VCaP (cell line): Measurements from ENCODE around the gene TNFRSF4.

Experiments used
- H3K27ac ChIP-seq: fragments of 450-650 bp; 2 replicates; pipeline ENCODE4 v1.5.1; 2017
- CTCF ChIP-seq: fragments of 450-650 bp; conservative IDR thresholded peaks from 2 replicates; pipeline ENCODE4 v1.5.1; 2017; ENCODE audit warnings: mild to moderate bottlenecking, moderate library complexity

TNFRSF4 gene

GRCh38 chr1:1242461-1243265 lies 28.7 kb upstream of the TNFRSF4 start:
- TF ChIP-seq CTCF: no peak
- no peak overlapping the region for H3K27ac ChIP-seq

DNA sequence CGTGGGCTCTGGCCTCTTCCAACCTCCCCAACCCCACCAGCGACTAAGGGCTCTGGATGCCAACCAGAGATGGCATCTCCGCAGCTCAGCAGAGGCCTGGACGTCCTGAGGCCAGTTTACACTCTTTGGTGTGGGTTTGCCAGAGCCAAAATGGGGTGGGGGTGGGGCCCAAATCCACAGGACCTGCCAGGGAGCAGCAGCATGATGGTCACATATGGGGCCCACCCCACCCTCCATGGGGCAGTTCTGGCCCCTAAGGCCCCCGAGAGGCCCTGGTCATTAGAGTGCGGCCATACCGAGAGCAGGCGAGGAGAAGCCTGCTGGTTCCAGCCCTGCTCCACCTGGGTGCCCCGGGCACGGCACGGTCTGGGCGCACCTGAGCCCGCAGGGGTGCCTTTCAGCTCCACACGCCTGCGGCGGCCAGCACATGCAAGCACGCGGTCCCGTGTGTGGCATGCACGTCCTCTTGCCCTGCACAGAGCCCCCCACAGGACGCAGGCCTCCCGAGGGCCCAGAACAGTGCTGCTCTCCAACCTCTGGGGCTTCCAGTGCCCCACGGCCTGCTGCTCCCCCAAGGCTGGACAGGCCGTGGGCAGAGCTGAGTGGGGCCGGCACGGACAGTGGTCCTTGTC lies 27.8 kb upstream of the TNFRSF4 start:
- no peak overlapping the region for H3K27ac ChIP-seq
- no peak for TF ChIP-seq CTCF

DNA sequence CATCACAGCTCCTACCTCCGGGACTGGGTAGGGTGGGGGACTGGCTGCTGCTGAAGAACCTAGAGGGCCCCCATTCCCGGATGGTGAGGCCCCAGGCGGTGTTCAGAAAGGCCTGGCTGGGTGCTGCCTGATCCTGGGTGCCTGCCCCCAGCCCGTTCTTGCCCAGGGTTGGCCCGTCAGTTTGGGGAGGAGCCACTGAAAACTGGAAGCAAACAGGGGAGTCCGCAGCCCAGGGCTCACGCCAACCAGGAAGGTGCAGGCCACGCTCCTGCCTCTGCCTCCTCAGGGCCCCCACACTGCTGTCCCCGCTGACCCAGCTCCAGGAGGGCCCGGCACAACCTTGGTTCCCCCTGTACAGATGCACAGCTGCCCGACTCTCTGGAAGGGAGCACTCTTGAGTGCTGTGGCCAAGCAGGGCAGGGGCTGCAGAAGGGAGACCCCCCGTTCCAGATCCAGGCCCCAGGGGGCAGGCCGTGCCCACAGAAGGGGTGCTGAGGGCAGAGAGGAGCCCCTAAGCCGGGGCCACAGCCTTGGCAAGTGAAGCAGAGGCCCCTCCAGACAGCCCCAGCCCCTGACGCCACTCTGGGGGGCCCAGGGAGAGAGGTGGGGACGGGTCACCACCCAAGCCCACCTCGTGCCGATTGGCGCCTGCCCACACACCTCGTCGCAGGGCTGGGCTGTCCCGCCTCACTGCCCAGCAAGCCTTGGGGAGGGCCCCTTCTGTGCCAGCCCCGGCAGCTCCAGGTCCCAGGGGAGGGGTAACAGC lies 27.1 kb upstream of the TNFRSF4 start:
- no peak for TF ChIP-seq CTCF
- H3K27ac ChIP-seq: no peak overlapping the region

DNA sequence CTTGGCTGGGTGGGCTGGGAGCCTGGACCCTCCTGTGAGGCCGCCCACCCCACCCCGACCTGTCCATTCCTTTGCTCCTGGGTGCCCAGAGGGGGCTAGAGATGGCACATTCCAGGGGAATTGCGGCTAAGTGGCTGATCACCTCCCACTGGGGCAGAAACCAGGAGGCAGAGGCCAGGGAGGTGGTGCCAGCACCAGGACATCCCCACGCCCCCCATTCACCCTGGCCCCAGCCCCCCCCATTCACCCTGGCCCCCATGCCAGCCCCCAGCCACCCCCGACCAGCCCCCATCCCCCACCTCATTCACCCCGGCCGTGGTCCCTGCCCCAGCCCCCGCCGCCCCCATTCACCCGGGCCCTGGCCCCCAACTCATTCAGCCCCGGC lies 26.4 kb upstream of the TNFRSF4 start:
- H3K27ac ChIP-seq: no peak overlapping the region
- TF ChIP-seq CTCF: no peak

DNA sequence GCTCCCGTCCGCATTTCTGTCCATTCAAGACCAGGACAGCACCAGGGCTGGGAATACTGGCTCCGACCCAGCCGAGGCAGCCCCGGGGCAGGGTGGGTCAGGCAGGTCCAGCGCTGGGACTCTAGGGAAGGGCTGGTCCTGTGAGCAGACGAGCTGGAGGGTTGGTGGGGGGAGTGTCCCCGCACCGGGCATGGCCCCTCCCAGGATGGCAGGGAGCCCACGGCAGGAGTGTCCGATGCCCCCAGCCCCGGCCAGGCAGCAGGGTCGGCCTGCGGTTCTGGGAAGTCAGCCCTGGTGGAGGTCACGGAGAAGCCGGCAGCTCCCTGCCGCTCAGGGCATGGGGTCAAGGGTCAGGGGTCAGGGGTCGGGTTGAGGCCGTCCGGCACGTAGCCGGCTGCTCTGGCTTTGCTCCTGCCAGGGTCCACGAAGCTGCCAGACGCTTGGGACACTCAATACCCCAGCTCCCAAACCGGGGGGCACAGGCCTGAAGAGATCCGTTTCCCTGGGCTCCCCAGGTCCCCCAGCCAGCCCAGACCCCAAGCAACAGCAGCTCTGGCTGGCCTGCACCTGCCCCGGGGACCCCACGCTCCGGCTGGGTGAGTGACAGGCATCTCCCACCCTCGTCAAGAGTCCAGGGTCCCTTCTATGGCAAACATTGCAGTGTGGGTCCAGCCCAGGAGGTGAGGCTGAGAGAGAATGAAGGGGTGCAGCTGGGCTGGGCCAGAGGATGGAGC lies 25.8 kb upstream of the TNFRSF4 start:
- no peak overlapping the region for H3K27ac ChIP-seq
- TF ChIP-seq CTCF: no peak

DNA sequence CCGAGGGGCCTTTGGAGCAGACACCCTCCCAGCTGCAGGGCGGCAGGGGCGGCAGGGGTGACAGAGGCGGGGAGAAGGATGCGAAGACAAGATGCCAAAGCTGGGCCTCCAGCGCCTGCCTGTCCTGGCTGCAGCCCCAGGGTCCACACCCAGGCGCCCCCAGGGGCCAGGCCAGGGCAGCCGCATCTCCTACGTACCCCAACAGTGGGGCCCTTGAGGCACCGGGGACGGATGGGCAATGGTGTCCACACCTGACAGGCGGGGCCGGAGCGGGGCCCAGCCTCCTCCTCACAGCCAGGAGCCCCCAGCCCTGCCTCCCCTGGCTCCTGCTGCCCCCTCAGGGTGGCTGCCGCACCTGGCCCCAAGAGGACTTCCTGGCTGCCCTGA lies 25.3 kb upstream of the TNFRSF4 start:
- H3K27ac ChIP-seq: no peak overlapping the region
- no peak for TF ChIP-seq CTCF
